H1 (cell line): ENCODE results near the gene ASPG. TPM values are rescaled to one million over a fixed set of nuclear protein-coding genes. Genes with fewer than 3 reads are reported as not detected.

ENCODE experiments used
- CTCF ChIA-PET: fragments of 300-600 bp; sonication (Branson Sonifier 250); formaldehyde crosslinking; loops from one replicate; lab custom pipeline; 2021; ENCODE audit not compliant: partially characterized antibody; lab: Charles Lee
- POLR2A ChIA-PET: fragments of 300-600 bp; sonication (Branson Sonifier 250); formaldehyde crosslinking; loops from one replicate; lab custom pipeline; 2021; ENCODE audit warnings: inconsistent platforms; ENCODE audit not compliant: partially characterized antibody; lab: Charles Lee
- DNase-seq, 2 experiments: peaks; one replicate each; pipeline versions ENCODE4 v3.0.0 to v3.0.0-alpha.2; 2010 to 2022; ENCODE audit warnings: low spot score in 2 of 2, low read depth in 1 of 2, mixed read lengths in 1 of 2
- FAIRE-seq: peaks from 2 replicates; lab custom pipeline; 2011; peaks lifted over from hg19 to GRCh38; lab: Jason Lieb, UNC
- H2AFZ ChIP-seq: 2 replicates; pipeline ENCODE4 v1.8.1; 2012; ENCODE audit warnings: low read length, inconsistent platforms
- H2AK5ac ChIP-seq: 2 replicates; pipeline ENCODE4 v1.6.1; 2013; ENCODE audit warnings: low read depth, low read length
- H2BK120ac ChIP-seq: replicated peaks from 2 replicates; pipeline ENCODE3; 2013; ENCODE audit warnings: low read depth, low read length, inconsistent platforms
- H2BK12ac ChIP-seq: 2 replicates; pipeline ENCODE4 v1.6.1; 2013; ENCODE audit warnings: low read depth, low read length
- H2BK15ac ChIP-seq: 2 replicates; pipeline ENCODE4 v1.6.1; 2013; ENCODE audit warnings: low read length
- H2BK20ac ChIP-seq: 2 replicates; pipeline ENCODE4 v1.6.1; 2013; ENCODE audit warnings: low read length
- H2BK5ac ChIP-seq: 2 replicates; pipeline ENCODE4 v1.6.1; 2013; ENCODE audit warnings: low read depth, low read length
- H3K14ac ChIP-seq: 2 replicates; pipeline ENCODE4 v1.6.1; 2013; ENCODE audit warnings: inconsistent platforms; ENCODE audit not compliant: insufficient read length
- H3K18ac ChIP-seq: 2 replicates; pipeline ENCODE4 v1.6.1; 2013; ENCODE audit warnings: low read length; ENCODE audit errors: extremely low read depth
- H3K23ac ChIP-seq: 2 replicates; pipeline ENCODE4 v1.6.1; 2013; ENCODE audit warnings: inconsistent platforms; ENCODE audit not compliant: insufficient read length
- H3K23me2 ChIP-seq: 2 replicates; pipeline ENCODE4 v1.6.1; 2013; ENCODE audit warnings: low read depth, low read length
- H3K27ac ChIP-seq: 2 replicates; pipeline ENCODE4 v1.6.1; 2011; ENCODE audit warnings: low read depth, low read length, inconsistent platforms
- H3K27me3 ChIP-seq, 4 experiments: replicated peaks in 1 of 4; 1 replicate in 1 of 4; 2 replicates in 3 of 4; pipeline versions ENCODE4 v1.6.1 to v1.8.1; 2011 to 2013; ENCODE audit warnings: low read length in 3 of 4, mild to moderate bottlenecking in 3 of 4, inconsistent platforms in 2 of 4, mixed read lengths in 2 of 4, moderate library complexity in 1 of 4; ENCODE audit not compliant: control insufficient read depth in 3 of 4, insufficient read depth in 3 of 4; ENCODE audit errors: extremely low read depth in 1 of 4
- H3K36me3 ChIP-seq, 4 experiments: 2 replicates each; pipeline versions ENCODE4 v1.6.1 to v1.8.1; 2011 to 2013; ENCODE audit warnings: mild to moderate bottlenecking in 4 of 4, low read length in 3 of 4, moderate library complexity in 2 of 4, control low read depth in 1 of 4, inconsistent platforms in 1 of 4; ENCODE audit not compliant: insufficient read depth in 4 of 4, control insufficient read depth in 2 of 4
- H3K4ac ChIP-seq: replicated peaks from 2 replicates; pipeline ENCODE3; 2013; ENCODE audit warnings: low read length, low read depth, mixed read lengths, inconsistent platforms; ENCODE audit not compliant: insufficient read length
- H3K4me1 ChIP-seq, 4 experiments: replicated peaks in 1 of 4; 1 replicate in 1 of 4; 2 replicates in 3 of 4; pipeline versions ENCODE4 v1.6.1 to v1.8.1; 2011 to 2013; ENCODE audit warnings: low read length in 3 of 4, inconsistent platforms in 2 of 4, mixed read lengths in 1 of 4; ENCODE audit not compliant: insufficient read depth in 4 of 4, control insufficient read depth in 3 of 4
- H3K4me2 ChIP-seq, 2 experiments: 2 replicates each; pipeline versions ENCODE4 v1.6.1 to v1.8.1; 2011 to 2013; ENCODE audit warnings: low read depth in 2 of 2, low read length in 2 of 2, control low read depth in 1 of 2, inconsistent platforms in 1 of 2, mild to moderate bottlenecking in 1 of 2; ENCODE audit not compliant: insufficient read depth in 1 of 2
- H3K4me3 ChIP-seq, 4 experiments: fragments of 200-600, 300-600 bp in 1 of 4; sonication (generic), shearing (Covaris generic), sonication (Bioruptor Twin) in 1 of 4; 2 replicates each; pipeline versions ENCODE4 v1.5.1 to v1.8.1; 2011 to 2016; ENCODE audit warnings: low read length in 4 of 4, low read depth in 3 of 4, control low read depth in 2 of 4, inconsistent platforms in 2 of 4, mild to moderate bottlenecking in 2 of 4, mixed read lengths in 1 of 4, moderate library complexity in 1 of 4; ENCODE audit not compliant: insufficient read depth in 2 of 4; ENCODE audit errors: extremely low read depth in 1 of 4
- H3K56ac ChIP-seq: replicated peaks from 2 replicates; pipeline ENCODE3; 2013; ENCODE audit warnings: low read depth, mild to moderate bottlenecking, mixed read lengths, low read length, inconsistent platforms; ENCODE audit not compliant: insufficient read length
- H3K79me1 ChIP-seq: 2 replicates; pipeline ENCODE4 v1.6.1; 2013; ENCODE audit warnings: low read depth, low read length, control low read depth
- H3K79me2 ChIP-seq, 2 experiments: 2 replicates each; pipeline versions ENCODE4 v1.6.1 to v1.8.1; 2012 to 2013; ENCODE audit warnings: low read length in 2 of 2, mild to moderate bottlenecking in 2 of 2, inconsistent platforms in 1 of 2; ENCODE audit not compliant: insufficient read depth in 2 of 2, control insufficient read depth in 1 of 2
- H3K9ac ChIP-seq, 4 experiments: replicated peaks in 1 of 4; 1 replicate in 1 of 4; 2 replicates in 3 of 4; pipeline versions ENCODE4 v1.6.1 to v1.8.1; 2011 to 2013; ENCODE audit warnings: low read depth in 3 of 4, low read length in 3 of 4, control low read depth in 2 of 4, mild to moderate bottlenecking in 2 of 4, moderate library complexity in 2 of 4, inconsistent platforms in 1 of 4; ENCODE audit errors: extremely low read depth in 1 of 4
- H3K9me3 ChIP-seq, 2 experiments: 2 replicates each; pipeline versions ENCODE4 v1.6.1 to v1.8.1; 2012 to 2013; ENCODE audit warnings: mild to moderate bottlenecking in 2 of 2, moderate library complexity in 2 of 2, control low read depth in 1 of 2, inconsistent platforms in 1 of 2, low read depth in 1 of 2, low read length in 1 of 2, mixed read lengths in 1 of 2; ENCODE audit not compliant: insufficient read depth in 2 of 2
- H4K20me1 ChIP-seq, 2 experiments: replicated peaks in 1 of 2; 2 replicates each; pipeline versions ENCODE3 to v1.8.1; 2011 to 2013; ENCODE audit warnings: inconsistent platforms in 2 of 2, low read length in 2 of 2, mild to moderate bottlenecking in 1 of 2; ENCODE audit not compliant: insufficient read depth in 2 of 2, control insufficient read depth in 1 of 2
- H4K5ac ChIP-seq: 2 replicates; pipeline ENCODE4 v1.6.1; 2013; ENCODE audit warnings: low read length, low read depth, mixed read lengths, inconsistent platforms; ENCODE audit not compliant: insufficient read length
- H4K8ac ChIP-seq: 2 replicates; pipeline ENCODE4 v1.8.0; 2013; ENCODE audit warnings: mild to moderate bottlenecking, moderate library complexity, low read length, inconsistent platforms; ENCODE audit not compliant: insufficient read depth; ENCODE audit errors: extremely low read depth
- H4K91ac ChIP-seq: replicated peaks from 2 replicates; pipeline ENCODE3; 2013; ENCODE audit warnings: low read length, mixed read lengths, inconsistent platforms; ENCODE audit not compliant: insufficient read length
- CHD1 ChIP-seq: IDR thresholded peaks from 2 replicates; pipeline ENCODE4 v1.6.1; 2012; ENCODE audit warnings: low read depth, low read length, improper control_type of control experiment
- CHD2 ChIP-seq: IDR thresholded peaks from 2 replicates; pipeline ENCODE4 v1.6.1; 2012; ENCODE audit warnings: low read length, improper control_type of control experiment
- EZH2 ChIP-seq: fragments of 200-600 bp; sonication (generic); IDR thresholded peaks from 2 replicates; pipeline ENCODE4 v1.7.1; 2012; ENCODE audit warnings: low read depth, mild to moderate bottlenecking, moderate library complexity, low read length, inconsistent platforms; ENCODE audit not compliant: severe bottlenecking
- FOSL1 ChIP-seq: IDR thresholded peaks from 2 replicates; pipeline ENCODE4 v1.6.1; 2011; ENCODE audit warnings: mild to moderate bottlenecking, low read depth, low read length, moderate library complexity; ENCODE audit not compliant: insufficient read depth
- GTF2F1 ChIP-seq: IDR thresholded peaks from 2 replicates; pipeline ENCODE4 v1.6.1; 2012; ENCODE audit warnings: low read depth, low read length, improper control_type of control experiment, borderline replicate concordance
- HDAC2 ChIP-seq, 2 experiments: fragments of 300-600 bp in 1 of 2; sonication (generic) in 1 of 2; IDR thresholded peaks; 2 replicates each; pipeline ENCODE4 v1.6.1; 2011 to 2012; ENCODE audit warnings: low read depth in 2 of 2, low read length in 2 of 2, mild to moderate bottlenecking in 2 of 2, moderate library complexity in 2 of 2, borderline replicate concordance in 1 of 2, inconsistent platforms in 1 of 2
- KDM4A ChIP-seq: IDR thresholded peaks from one replicate; pipeline ENCODE4 v1.7.1; 2012; ENCODE audit warnings: low read depth, mild to moderate bottlenecking, moderate library complexity, low read length, inconsistent platforms; ENCODE audit not compliant: severe bottlenecking
- RXRA ChIP-seq: IDR thresholded peaks from 2 replicates; pipeline ENCODE4 v1.6.1; 2011; ENCODE audit warnings: low read depth, mild to moderate bottlenecking, low read length, moderate library complexity; ENCODE audit not compliant: insufficient read depth
- SIN3A ChIP-seq, 2 experiments: IDR thresholded peaks in 1 of 2; conservative IDR thresholded peaks in 1 of 2; 2 replicates each; pipeline ENCODE4 v1.6.1; 2011 to 2012; ENCODE audit warnings: low read length in 2 of 2, improper control_type of control experiment in 1 of 2, low read depth in 1 of 2, mild to moderate bottlenecking in 1 of 2
- SIRT6 ChIP-seq: IDR thresholded peaks from one replicate; pipeline ENCODE4 v1.7.1; 2012; ENCODE audit warnings: low read length, inconsistent platforms
- SP2 ChIP-seq: IDR thresholded peaks from 2 replicates; pipeline ENCODE4 v1.6.1; 2012; ENCODE audit warnings: mild to moderate bottlenecking, low read length, inconsistent platforms
- SP4 ChIP-seq: IDR thresholded peaks from 2 replicates; pipeline ENCODE4 v1.6.1; 2012; ENCODE audit warnings: low read length, inconsistent platforms
- SRF ChIP-seq: IDR thresholded peaks from 2 replicates; pipeline ENCODE4 v1.6.1; 2011; ENCODE audit warnings: mild to moderate bottlenecking, low read depth, low read length, moderate library complexity
- SUZ12 ChIP-seq: fragments of 200-600 bp; sonication (generic); IDR thresholded peaks from 2 replicates; pipeline ENCODE4 v1.6.1; 2012; ENCODE audit warnings: mild to moderate bottlenecking, inconsistent platforms, low read length, moderate library complexity, mixed read lengths
- WGBS, 2 experiments: shearing (Covaris generic) in 1 of 2; methylation state at CpG; one replicate each; pipeline versions ENCODE4 v1.1.6 to v1.1.7; 2013 to 2015; ENCODE audit warnings: low lambda C conversion rate in 2 of 2, mixed read lengths in 2 of 2, inconsistent platforms in 1 of 2, low coverage in 1 of 2, missing lambda C conversion rate in 1 of 2; ENCODE audit not compliant: insufficient replicate concordance in 2 of 2, insufficient coverage in 1 of 2, insufficient read length in 1 of 2; ENCODE audit errors: extremely low coverage in 1 of 2, missing lambda C conversion rate in 1 of 2; 5-methylcytosine and 5-hydroxymethylcytosine counted together
- polyA plus RNA-seq, 7 experiments: library from polyadenylated mRNA; depleted of rRNA in 3 of 7; stranded (reverse) in 5 of 7; unstranded in 2 of 7; fragments of >200 nt in 5 of 7; fragments of 200-250 nt in 2 of 7; gene quantifications; 1 replicate in 5 of 7; 2 replicates in 1 of 7; 4 replicates in 1 of 7; pipeline versions ENCODE4 v1.2.1 to v1.2.3, GENCODE V29; 2011 to 2013; ENCODE audit warnings: missing spikeins in 2 of 7, mixed read lengths in 2 of 7
- total RNA-seq: library from RNA; stranded (reverse); fragmentation: NEBNext Ultra II Directional; extraction: Animal tissue kit (Norgen Biotek cat#: 25700); gene quantifications from 2 replicates; pipeline ENCODE4 v1.2.1, GENCODE V29; 2021

ASPG gene
- total and polyA plus RNA-seq, 2 of the 8 experiments (the other 6 are each of a cell fraction or from before 2014, with no cell fraction given), result 0.34 to 0.59 TPM

GRCh38 chr14:104164512-104164911 lies 79.0 kb downstream of the ASPG start:
- Histone ChIP-seq H3K9ac (no peak overlapping the region), H2BK5ac (peak overlapping the region; percentile 35; the same call in 1 of the 2 replicates), H3K4ac (no peak overlapping the region), H2BK12ac (no peak overlapping the region; the same call in 1 of the 2 replicates), H3K23me2 (no peaks in the 10 kb centered on the region; the same call in 1 of the 2 replicates), H3K27me3 (no peaks in the 10 kb centered on the region), H3K23ac (no peak overlapping the region), H2AFZ (no peak overlapping the region), H2BK120ac (no peak overlapping the region), H4K20me1 (peaks cover 2 to 20% of the 10 kb centered on the region in 2 experiments), H3K4me1 (peaks cover under 1 to 14% (median 9%) of the 10 kb centered on the region in 4 experiments), H2BK15ac (no peak overlapping the region), H3K4me2 (no peak overlapping the region), H4K5ac (no peak overlapping the region), H4K8ac (no peak overlapping the region), H3K36me3 (peaks cover 0 to 3% (median 0%) of the 10 kb centered on the region in 4 experiments; a peak in 1 of 8 replicates), H4K91ac (peak overlapping the region; percentile 42), H3K79me1 (peaks cover 10% of the 10 kb centered on the region), H2BK20ac (no peak overlapping the region), H3K18ac (no peak overlapping the region), H3K4me3 (no peak overlapping the region), H2AK5ac (peak overlapping the region; percentile 82; the same call in 1 of the 2 replicates), H3K27ac (peak overlapping the region; percentile 45; the same call in 1 of the 2 replicates), H3K79me2 (peaks cover 0 to 6% of the 10 kb centered on the region in 2 experiments; a peak in 2 of 4 replicates), H3K56ac (no peak overlapping the region), H3K9me3 (no peaks in the 10 kb centered on the region), H3K14ac (no peak overlapping the region)
- no peak for FAIRE-seq
- POLR2A ChIA-PET, result no interaction called here
- 90% methylated on average over 7 of the region's 9 CpGs; no CpG with 5 or more reads in 1 of the 2 experiments for WGBS, 2 experiments
- no peak for DNase-seq
- CTCF ChIA-PET, result no interaction called here
- TF ChIP-seq CHD2, result no peak
- TF ChIP-seq GTF2F1, result no peak
- TF ChIP-seq FOSL1, result no peak
- no peak for TF ChIP-seq SP4
- no peak for TF ChIP-seq SIN3A (conservative IDR thresholded peaks at IDR 0.05 in 1 of 2, IDR thresholded peaks at IDR 0.05 in 1 of 2; ENCODE audit: low read depth in 1 of 2, low read length in 2 of 2)
- TF ChIP-seq RXRA, result no peak
- TF ChIP-seq HDAC2 (IDR thresholded peaks at IDR 0.05; ENCODE audit: borderline replicate concordance in 1 of 2, low read depth in 2 of 2, low read length in 2 of 2), result no peak
- TF ChIP-seq KDM4A, result no peak
- no peak for TF ChIP-seq EZH2
- TF ChIP-seq SRF, result no peak
- TF ChIP-seq SUZ12, result no peak
- no peak for TF ChIP-seq SIRT6
- no peak for TF ChIP-seq CHD1
- TF ChIP-seq SP2, result no peak
